GM21786 (cell line): ENCODE measurements around the gene RBM19.

Experiments used
- ATAC-seq: cut with Tn5 transposase; IDR thresholded peaks from one replicate; pipeline ENCODE4 v1.9.1; 2021; ENCODE audit not compliant: unreplicated experiment

The RBM19 gene

GRCh38 chr12:113841786-113842185, 124.3 kb downstream of the RBM19 start:
- no peak for ATAC-seq

DNA sequence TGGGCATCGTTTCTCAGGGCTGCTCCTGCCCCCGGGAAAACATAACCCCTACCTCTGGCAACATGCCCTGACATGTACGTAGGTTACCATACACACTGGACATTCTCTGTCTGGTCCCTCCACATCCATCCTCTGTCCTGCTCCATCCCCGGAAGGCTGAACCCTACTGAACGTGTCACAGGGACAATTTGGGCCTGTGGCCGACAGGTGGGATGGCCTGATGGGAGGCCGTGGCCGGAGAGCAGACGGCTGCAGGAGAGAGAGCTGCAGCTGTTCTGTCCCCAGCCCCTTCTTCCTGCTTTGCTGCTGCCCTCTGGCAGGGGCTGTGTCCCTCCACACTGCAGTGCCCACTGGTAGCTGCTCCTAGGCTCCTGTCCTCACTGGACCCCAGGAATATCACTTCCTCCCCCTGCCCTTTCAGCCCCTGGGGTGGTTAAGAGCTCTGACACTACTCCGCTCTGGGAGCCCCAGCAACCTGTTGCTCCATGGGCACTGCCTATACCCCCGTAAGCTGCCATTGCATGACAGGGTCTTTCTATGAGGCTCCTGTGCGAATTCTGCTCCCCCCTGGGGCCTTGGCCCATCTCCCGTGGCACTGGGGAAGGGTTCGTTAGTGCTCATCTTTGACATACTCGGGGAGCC, 125.6 kb downstream of the RBM19 start:
- no peak for ATAC-seq

- ATAC-seq: no peak
These were observed 127.2 kb downstream of the RBM19 start for GRCh38 chr12:113838896-113839295.

DNA sequence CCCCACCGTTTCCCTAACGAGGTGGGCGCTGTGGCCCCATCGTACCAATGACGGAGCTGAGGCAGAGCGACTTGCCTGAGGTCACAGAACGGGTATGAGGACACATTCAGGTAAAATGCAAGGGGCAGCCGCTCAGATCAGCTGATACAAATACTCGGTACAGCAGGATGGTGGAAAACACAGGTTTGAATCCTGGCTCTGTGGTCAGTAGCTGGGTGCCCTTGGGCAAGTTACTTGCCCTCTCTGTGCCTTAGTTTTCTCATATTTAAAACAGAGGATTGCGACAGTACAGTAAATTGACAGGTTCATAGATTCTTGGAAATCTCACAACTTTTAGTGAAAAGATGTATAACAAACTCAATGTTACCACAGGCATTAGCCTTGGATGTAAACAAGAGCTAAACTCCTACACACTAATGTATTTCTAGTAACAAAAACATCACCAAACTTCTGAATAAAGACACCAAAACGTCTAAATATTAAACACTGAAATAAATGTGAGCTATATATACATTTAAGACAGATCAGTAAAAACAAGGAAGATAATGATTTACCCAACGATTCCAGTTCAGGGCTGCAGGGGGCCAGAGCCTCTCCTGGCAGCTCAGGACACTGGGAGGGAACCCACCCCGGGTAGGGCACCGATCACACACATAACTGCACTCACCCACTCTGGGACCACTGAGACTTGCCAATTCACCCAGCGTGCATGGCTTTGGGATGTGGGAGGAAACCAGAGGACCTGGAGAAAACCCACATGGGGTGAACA, 128.4 kb downstream of the RBM19 start:
- no peak for ATAC-seq

DNA sequence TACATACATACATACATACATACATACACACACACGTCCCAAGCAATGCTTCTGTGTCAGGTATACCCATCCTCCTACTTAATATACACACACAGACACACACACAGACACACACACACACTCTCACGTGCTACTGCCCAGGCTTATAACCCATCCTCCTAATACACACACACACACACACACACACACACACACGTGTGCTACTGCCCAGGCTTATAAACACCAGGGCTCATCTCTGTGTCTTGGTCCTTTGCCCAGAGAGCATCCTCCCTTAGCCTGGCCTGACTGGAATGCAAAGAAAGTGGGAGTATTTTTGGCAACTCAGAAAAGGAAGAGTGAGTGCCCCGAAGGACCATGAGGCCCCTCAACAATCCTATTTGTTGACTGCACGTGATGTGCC, 129.0 kb downstream of the RBM19 start:
- ATAC-seq: no peak

DNA sequence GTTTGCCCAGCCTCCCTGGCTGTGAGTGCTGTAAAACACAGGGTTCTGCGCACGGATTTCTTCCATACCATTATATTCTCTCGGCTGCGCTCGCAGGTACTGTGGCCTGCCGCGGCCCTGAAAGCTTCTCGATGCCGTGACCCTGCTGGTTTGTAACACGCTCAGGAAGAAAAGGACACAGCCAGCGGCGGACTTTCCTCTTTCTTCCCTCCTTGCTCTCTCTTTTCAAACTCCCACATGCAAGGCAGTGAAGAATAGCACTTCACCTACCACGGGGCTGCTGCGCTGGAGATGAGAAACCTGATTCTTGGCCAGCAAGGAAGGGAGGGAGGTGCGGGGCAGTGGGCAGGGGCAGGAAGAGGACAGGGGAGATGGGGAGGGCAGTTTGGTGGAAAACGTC, 130.2 kb downstream of the RBM19 start:
- ATAC-seq: no peak

GRCh38 chr12:113835433-113835832, 130.7 kb downstream of the RBM19 start:
- ATAC-seq: no peak

DNA sequence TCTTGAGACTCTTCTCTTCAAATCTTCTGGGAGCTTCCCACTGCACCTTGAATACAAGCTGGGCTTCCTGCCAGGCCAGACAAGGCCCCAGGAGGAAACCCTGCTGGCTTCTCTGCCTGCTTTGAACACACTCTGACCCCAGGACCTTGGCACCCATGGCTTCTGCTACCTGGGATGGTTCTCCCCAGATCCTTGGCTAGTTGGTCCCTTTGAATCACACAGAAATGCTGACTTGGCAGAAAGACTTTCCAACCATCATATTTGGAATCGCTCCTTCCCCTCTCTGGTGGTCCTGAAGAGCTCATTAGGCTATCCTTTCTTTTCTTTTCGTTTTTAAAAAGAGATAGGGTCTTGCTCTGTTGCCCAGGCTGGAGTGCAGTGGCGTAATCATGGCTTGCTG, 132.7 kb downstream of the RBM19 start:
- ATAC-seq: no peak

GRCh38 chr12:113831476-113831875, 134.6 kb downstream of the RBM19 start:
- no peak for ATAC-seq

DNA sequence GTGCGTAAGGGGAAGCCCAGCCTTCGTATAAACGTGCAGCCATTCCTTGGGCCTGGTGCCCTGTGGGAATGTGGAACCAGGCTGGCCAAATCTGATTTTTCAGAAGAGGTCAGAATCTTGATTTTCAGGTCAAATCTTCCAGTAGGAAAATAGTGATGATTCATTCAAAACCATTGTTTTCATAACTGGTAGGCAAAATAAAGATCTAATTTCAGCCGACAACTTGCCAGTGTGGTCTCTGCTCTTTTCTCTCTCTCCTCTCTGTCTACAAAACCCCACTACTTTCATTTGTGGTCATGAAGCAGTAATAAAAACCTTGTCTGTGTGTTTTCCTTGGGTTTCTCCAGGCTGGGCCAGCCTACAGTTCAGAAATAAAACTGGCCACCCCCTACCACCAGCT, 135.1 kb downstream of the RBM19 start:
- no peak for ATAC-seq

DNA sequence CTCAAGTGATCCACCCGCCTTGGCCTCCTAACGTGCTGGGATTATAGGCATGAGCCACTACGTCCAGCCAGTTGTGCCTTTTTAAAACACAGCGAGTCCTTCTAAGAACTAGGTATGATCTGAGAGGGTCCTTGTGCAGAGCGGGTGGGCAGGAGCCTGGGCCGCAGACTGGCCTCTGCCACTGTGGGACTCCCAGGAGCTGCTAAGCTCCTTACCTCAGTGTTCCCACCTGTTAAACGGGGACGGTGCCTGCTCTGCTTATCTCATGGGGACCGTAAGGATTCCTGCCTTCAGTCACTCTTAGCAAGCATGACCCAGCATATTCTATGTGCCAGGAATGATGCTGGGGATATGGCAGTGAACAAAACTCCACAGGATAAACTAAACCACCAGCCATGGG, 136.9 kb downstream of the RBM19 start:
- ATAC-seq: no peak

DNA sequence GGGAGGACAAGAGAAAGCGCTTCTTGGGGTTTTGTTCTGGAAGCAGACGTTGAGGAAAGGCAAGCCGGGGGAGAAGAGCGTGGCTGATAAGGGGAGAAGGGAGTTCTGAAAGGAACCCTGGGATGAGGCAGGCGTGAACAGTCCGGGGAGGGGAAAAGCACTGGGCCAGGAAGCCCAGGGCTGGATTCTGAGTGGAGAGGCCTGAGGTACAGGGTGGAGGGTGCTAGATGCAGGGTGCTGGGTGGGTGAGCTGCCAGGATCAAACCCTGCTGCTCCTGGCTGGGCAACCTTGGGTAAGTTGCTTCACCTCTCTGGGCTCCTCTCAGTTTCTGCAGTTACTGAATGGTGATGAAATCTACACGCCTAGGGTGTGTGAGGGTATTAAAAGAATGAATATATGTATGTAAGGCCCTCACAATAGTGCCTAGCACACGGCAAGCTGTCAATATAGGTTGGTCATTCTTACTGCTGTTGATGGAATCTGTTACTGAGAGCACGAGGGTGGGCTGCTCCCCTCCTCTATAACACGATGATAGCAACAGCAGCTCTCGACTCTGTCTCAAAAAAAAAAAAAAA, 138.5 kb downstream of the RBM19 start:
- no peak for ATAC-seq

DNA sequence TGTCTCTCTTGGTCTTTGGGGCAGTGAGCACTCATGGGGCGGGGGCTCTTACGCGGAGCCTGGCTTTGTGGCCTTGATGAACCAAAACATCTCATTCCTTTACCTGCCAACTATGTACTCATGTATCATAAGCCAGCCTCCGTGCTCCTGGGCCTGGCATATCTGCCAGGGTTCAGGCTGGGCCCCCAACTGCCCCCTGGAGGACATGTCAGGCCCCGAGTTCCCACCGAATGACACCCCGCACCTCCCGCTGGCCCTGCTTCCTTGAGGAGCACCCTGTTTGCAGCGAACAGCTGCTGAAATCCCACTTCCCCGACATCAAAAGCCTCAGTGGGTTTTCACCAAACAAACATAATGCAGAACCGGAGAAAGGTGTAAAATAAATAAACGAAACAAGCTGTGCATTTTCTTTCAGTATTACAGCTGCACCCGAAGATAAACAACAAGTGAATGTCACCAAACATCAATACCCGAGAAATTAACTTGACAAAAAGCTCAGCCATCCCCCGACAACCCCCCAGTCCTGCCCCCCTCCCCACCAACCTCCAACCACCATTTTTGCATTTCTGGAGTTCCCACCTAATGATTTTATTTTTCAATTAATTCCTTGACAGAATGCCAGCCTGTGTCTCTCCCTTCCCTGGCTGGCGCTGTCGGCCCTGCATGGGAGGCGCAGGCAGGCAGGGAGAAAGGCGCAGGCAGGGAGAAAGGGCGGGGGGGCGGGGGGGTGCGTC, 139.2 kb downstream of the RBM19 start:
- no peak for ATAC-seq

- no peak for ATAC-seq
These were observed 140.4 kb downstream of the RBM19 start for GRCh38 chr12:113825705-113826104.

DNA sequence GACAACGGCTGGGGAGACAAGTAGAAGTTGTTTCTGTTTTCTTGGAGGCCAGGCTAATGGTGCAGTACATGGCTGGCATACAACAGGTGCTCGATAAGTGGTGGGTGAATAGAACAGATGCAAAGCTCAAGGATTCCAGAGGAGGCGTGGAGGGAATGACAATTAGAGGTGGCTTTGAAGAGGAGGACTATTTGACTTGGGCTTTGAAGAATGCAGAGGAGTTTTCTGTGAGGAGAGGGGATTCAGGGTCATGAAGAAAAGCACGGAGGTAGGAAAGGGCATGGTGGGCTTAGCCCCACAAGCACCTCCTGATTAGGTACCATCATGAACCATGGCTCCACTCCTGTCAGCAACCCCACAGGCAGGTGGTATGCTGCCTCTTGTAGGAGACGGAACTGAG, 142.3 kb downstream of the RBM19 start:
- ATAC-seq: no peak

GRCh38 chr12:113823016-113823415, 143.1 kb downstream of the RBM19 start:
- no peak for ATAC-seq

GRCh38 chr12:113820842-113821241, 145.3 kb downstream of the RBM19 start:
- no peak for ATAC-seq

DNA sequence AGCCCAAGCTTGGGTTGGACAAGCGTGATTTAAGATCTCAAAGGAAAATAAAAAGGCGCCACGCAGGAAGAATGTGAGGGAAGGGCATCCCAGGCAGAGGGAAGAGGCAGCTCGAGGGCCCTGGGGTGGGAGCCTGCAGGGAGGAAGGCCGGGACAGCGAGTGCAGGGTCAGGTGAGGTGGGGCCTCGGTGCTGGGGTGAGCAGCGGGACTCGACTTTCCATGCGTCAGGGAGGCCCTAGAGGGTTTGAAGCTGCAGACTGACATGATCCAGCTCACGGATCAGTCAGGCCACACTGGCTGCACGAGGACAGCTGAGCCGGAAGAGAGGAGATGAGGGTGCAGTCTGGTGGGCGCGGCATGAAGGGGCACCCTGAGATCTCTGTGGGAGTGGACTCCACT, 145.8 kb downstream of the RBM19 start:
- ATAC-seq: no peak

GRCh38 chr12:113819495-113819894, 146.6 kb downstream of the RBM19 start:
- ATAC-seq: no peak

DNA sequence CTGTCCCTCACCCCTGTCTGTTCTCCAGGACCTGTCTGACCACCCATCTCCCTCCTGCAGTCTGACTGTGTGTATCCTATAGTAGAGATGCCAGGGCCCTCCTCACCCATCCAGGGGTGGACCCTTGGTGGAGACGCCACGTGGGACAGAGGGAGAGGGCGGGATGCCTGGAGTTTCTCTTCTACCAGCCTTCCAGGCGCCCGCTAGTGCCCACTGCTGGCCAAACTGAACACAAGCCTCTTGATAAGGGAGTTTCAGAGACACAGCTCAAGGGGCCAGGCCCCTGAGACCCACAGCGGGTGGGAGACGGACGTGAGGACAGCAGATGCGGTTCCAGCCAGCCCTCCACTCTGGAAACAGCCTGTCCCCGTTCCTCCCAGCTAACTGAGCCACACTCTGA, 147.3 kb downstream of the RBM19 start:
- no peak for ATAC-seq

DNA sequence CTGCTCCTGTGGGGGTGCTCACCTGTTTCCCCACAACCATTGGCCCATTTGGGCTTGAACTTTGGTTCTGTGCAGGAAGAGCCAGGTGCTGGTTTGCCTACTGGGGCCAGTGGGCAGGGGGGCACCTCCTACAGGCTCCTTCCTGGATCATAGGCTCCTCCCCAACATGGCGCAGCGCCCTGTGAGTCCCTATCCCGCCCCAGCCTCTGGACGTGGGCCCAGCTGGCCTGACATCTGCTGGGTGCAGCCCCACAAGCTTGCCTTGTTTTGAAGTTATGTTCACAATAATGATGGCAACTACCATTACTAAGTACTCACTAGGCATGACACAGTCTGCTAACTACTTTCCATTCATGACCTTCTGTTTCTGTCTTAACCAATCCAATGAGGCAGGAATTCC, 147.8 kb downstream of the RBM19 start:
- ATAC-seq: no peak

GRCh38 chr12:113816866-113817265, 149.3 kb downstream of the RBM19 start:
- no peak for ATAC-seq
